AG04449 (cell line): ENCODE results near the gene GABRA5.

Experiments used
- CTCF ChIA-PET: fragments of 350-600 bp; formaldehyde crosslinking; extraction: SDS; loops from one replicate; lab custom pipeline; 2021; ENCODE audit warnings: antibody characterized with exemption; lab: Yijun Ruan, JAX
- POLR2A ChIA-PET: fragments of 400-600, 350-600 bp; formaldehyde crosslinking; extraction: SDS; loops from one replicate; lab custom pipeline; 2020; ENCODE audit warnings: antibody characterized with exemption, inconsistent platforms; lab: Yijun Ruan, JAX
- DNase-seq: peaks from one replicate; pipeline ENCODE4 v3.0.0-alpha.2; 2010; ENCODE audit warnings: low read depth, low spot score
- H3K4me3 ChIP-seq: 2 replicates; pipeline ENCODE4 v1.5.1; 2011; ENCODE audit warnings: low read depth, mild to moderate bottlenecking, control low read depth, low read length
- CTCF ChIP-seq: IDR thresholded peaks from one replicate; pipeline ENCODE4 v1.5.1; 2011; ENCODE audit warnings: mild to moderate bottlenecking, moderate library complexity, low read length, control low read depth, inconsistent platforms; ENCODE audit not compliant: insufficient read depth; ENCODE audit errors: missing control alignments

The GABRA5 gene

GRCh38 chr15:26864664-26865191 lies 2.1 kb upstream of the GABRA5 start:
- ChIA-PET POLR2A (no interaction called here), CTCF (interaction anchor here (0.8 to 3.4 kb wide), 8 partner anchors 13 to 1356 kb away, joined by 3 to 50 read pairs (median 3); no protein-coding TSS in a partner anchor)
- peak; percentile 59 for TF ChIP-seq CTCF
- no peak for DNase-seq
- no peak overlapping the region for H3K4me3 ChIP-seq

- ChIA-PET CTCF (no interaction called here), POLR2A (no interaction called here)
- no peak for DNase-seq
- H3K4me3 ChIP-seq = peak overlapping the region; percentile 53
- TF ChIP-seq CTCF = no peak
Measured at GRCh38 chr15:26867200-26868007, 542 bp downstream of the GABRA5 start.

- no peak for TF ChIP-seq CTCF
- ChIA-PET POLR2A (no interaction called here), CTCF (no interaction called here)
- peak overlapping the region; percentile 53 for H3K4me3 ChIP-seq
- DNase-seq = no peak
Measured at GRCh38 chr15:26868029-26868685, 1.3 kb downstream of the GABRA5 start.

GRCh38 chr15:26869628-26870027 lies 2.8 kb downstream of the GABRA5 start:
- DNase-seq = no peak
- no peak for TF ChIP-seq CTCF
- H3K4me3 ChIP-seq = no peak overlapping the region
- ChIA-PET CTCF (no interaction called here), POLR2A (no interaction called here)

- CTCF ChIA-PET = no interaction called here
- no peak for DNase-seq
- TF ChIP-seq CTCF = no peak
- POLR2A ChIA-PET = no interaction called here
- no peak overlapping the region for H3K4me3 ChIP-seq
Measured at GRCh38 chr15:26870346-26870745, 3.5 kb downstream of the GABRA5 start.

- ChIA-PET CTCF (interaction anchor here (0.9 kb wide), 1 partner anchor 19 kb away, joined by 3 read pairs; no protein-coding TSS in a partner anchor), POLR2A (no interaction called here)
- no peak for DNase-seq
- no peak for TF ChIP-seq CTCF
- no peak overlapping the region for H3K4me3 ChIP-seq
Measured at GRCh38 chr15:26872206-26872605, 5.3 kb downstream of the GABRA5 start.
